Measurements from ENCODE around the gene EP400.

The EP400 gene

DNA sequence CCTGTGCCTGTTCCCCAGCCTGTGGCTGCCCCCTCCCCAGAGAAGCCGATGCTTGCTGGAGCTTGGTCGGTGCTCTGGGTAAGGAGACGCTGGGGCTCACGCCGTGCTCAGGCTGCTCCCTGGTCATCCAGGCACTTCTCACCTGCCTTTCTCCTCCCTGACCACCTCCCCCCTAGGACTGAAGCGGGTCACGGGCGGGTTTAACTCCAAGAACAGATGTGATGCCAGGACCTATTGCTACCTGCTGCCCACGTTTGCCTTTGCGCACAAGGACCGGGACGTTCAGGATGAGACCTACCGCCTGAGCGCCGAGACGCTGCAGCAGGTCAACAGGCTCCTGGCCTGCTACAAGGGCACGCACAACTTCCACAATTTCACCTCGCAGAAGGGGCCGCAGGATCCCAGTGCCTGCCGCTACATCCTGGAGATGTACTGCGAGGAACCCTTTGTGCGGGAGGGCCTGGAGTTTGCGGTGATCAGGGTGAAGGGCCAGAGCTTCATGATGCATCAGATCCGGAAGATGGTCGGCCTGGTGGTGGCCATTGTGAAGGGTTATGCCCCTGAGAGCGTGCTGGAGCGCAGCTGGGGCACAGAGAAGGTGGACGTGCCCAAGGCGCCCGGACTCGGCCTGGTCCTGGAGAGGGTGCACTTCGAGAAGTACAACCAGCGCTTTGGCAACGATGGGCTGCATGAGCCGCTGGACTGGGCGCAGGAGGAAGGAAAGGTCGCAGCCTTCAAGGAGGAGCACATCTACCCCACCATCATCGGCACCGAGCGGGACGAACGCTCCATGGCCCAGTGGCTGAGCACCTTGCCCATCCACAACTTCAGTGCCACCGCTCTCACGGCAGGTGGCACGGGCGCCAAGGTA lies 8.4 kb upstream of the EP400 start:
- H3K4me3 ChIP-seq (ENCODE audit: low read depth, low read length): no peak overlapping the region
- no peak for TF ChIP-seq CTCF (IDR thresholded peaks at IDR 0.05; ENCODE audit: insufficient read depth, low read depth, low read length, missing control alignments)
- DNase-seq (ENCODE audit: low read depth): no peak

DNA sequence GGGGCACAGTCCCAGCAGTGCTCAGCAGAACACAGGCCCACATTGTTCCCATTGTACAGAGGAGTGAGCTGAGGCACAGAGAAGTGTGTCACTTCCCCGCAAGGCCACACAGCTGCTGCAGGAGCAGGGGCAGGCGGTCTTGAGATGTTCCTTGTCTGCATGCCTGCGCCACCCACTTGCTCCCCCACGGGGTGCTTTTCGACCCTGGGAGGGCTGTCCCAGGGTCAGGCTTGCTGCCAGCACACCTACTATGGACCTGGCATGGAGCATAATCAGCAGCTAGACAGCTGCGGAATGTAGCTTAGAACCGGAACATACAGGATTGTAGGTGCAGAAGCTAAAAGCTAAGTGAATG lies 7.8 kb upstream of the EP400 start:
- no peak overlapping the region for H3K4me3 ChIP-seq (ENCODE audit: low read depth, low read length)
- TF ChIP-seq CTCF (IDR thresholded peaks at IDR 0.05; ENCODE audit: insufficient read depth, low read depth, low read length, missing control alignments): no peak
- DNase-seq (ENCODE audit: low read depth): no peak

DNA sequence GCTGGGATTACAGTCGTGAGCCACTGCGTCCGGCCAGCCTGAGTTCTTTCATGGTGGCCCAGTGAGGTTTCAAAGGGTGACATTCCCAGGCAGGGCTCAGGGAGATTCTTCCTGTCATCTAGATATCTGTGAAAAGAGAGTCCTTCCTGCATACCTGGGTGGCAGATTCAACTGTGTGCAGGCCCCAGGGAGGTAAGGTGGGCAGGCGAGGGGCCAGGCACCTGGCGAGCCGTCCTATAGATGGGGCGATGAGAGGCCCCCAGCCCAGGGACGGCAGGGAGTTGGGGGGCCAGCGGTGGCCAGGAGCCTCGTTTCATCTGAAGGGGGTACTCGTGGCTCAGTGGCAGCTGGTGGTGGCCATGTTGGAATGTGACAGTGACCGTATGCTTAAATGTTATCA lies 7.1 kb upstream of the EP400 start:
- no peak for DNase-seq (ENCODE audit: low read depth)
- TF ChIP-seq CTCF (IDR thresholded peaks at IDR 0.05; ENCODE audit: insufficient read depth, low read depth, low read length, missing control alignments): no peak
- H3K4me3 ChIP-seq (ENCODE audit: low read depth, low read length): no peak overlapping the region

- TF ChIP-seq CTCF (IDR thresholded peaks at IDR 0.05; ENCODE audit: insufficient read depth, low read depth, low read length, missing control alignments): no peak
- DNase-seq (ENCODE audit: low read depth): no peak
- no peak overlapping the region for H3K4me3 ChIP-seq (ENCODE audit: low read depth, low read length)
Measured at GRCh38 chr12:131943389-131943788, 6.4 kb upstream of the EP400 start.

DNA sequence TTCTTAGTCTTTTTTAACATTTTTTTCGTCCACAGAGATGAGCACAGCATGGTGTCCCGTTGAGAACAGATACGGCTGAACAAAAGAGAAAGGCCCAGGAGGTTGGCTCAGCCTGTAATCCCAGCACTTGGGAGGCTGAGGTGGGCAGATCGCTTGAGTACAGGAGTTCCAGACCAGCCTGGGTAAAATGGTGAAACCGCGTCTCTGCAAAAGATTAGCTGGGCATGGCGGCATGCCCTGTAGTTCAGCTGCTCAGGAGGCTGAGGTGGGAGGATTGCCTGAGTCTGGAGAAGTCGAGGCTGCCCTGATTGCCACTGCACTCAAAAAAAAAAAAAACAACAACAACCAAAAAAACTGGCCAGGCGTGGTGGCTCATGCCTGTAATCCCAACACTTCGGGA lies 5.9 kb upstream of the EP400 start:
- TF ChIP-seq CTCF (IDR thresholded peaks at IDR 0.05; ENCODE audit: insufficient read depth, low read depth, low read length, missing control alignments): no peak
- no peak for DNase-seq (ENCODE audit: low read depth)
- no peak overlapping the region for H3K4me3 ChIP-seq (ENCODE audit: low read depth, low read length)

- TF ChIP-seq CTCF (IDR thresholded peaks at IDR 0.05; ENCODE audit: insufficient read depth, low read depth, low read length, missing control alignments): no peak
- no peak overlapping the region for H3K4me3 ChIP-seq (ENCODE audit: low read depth, low read length)
- no peak for DNase-seq (ENCODE audit: low read depth)
Measured at GRCh38 chr12:131944601-131945251, 5.0 kb upstream of the EP400 start.
